ENCODE results near the gene SHMT2.

SHMT2 gene

DNA sequence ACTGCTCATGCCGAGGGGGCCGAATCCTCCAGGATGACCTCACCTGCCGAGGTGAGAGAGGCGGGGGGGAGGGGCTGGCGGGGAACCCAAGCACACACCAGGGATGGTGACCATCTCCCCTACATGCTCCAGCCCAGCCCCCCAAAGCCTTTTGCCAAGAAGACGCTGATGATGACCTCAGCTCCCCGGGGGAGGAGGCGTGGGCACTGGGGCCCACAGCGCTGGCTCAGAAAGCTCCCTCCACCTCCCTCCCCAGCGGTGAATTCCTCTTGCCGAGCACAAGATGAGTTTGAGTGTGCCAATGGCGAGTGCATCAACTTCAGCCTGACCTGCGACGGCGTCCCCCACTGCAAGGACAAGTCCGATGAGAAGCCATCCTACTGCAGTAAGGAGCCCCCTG lies 36.6 kb upstream of the SHMT2 start:
- no peak overlapping the region for H3K4me3 Mint-ChIP-seq
- H3K4me1 Mint-ChIP-seq (ENCODE audit: low read depth) = no peaks in the 10 kb centered on the region
- H3K36me3 Mint-ChIP-seq (ENCODE audit: low read depth) = no peaks in the 10 kb centered on the region
- no peaks in the 10 kb centered on the region for H3K9me3 Mint-ChIP-seq
- H3K27me3 Mint-ChIP-seq = no peaks in the 10 kb centered on the region
- no peak overlapping the region for H3K27ac Mint-ChIP-seq
- DNase-seq = no peak

DNA sequence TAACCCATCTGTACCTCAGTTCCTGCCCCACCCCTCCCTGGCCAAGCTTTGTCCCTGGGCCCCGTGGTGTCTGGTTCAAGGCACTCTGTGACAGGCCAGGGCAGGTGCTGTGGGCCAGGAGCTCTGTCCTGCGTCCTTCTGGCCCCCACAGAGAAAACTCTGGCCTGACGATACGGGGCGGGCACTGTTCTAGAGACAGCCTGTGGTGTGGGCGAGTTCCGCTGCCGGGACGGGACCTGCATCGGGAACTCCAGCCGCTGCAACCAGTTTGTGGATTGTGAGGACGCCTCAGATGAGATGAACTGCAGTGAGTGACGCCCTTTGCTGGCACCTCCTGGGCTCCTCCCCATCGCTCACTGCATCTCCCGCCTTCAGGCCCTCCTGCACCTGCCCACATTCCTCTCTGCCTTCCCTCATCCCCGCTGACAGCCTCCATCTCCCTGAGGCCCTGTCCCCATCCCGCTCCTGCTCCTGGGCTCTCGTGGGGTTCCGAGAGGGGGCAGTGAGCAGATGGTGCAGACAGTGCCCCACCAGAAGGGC lies 35.7 kb upstream of the SHMT2 start:
- no peaks in the 10 kb centered on the region for H3K4me1 Mint-ChIP-seq (ENCODE audit: low read depth)
- H3K36me3 Mint-ChIP-seq (ENCODE audit: low read depth) = no peaks in the 10 kb centered on the region
- no peaks in the 10 kb centered on the region for H3K9me3 Mint-ChIP-seq
- H3K27me3 Mint-ChIP-seq = no peaks in the 10 kb centered on the region
- DNase-seq = no peak
- no peak overlapping the region for H3K27ac Mint-ChIP-seq
- no peak overlapping the region for H3K4me3 Mint-ChIP-seq

DNA sequence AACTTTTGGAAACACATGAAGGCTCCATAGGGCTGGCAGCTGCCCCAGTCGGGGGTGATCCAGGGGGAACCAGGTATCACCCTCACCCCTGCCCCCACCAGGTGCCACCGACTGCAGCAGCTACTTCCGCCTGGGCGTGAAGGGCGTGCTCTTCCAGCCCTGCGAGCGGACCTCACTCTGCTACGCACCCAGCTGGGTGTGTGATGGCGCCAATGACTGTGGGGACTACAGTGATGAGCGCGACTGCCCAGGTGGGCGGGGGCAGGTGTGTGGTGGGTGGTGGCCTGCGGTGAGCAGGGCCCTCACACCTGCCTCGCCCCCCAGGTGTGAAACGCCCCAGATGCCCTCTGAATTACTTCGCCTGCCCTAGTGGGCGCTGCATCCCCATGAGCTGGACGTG lies 35.3 kb upstream of the SHMT2 start:
- DNase-seq = no peak
- Mint-ChIP-seq H3K36me3 (ENCODE audit: low read depth) (no peaks in the 10 kb centered on the region), H3K4me1 (ENCODE audit: low read depth) (no peaks in the 10 kb centered on the region), H3K27ac (no peak overlapping the region), H3K27me3 (no peaks in the 10 kb centered on the region), H3K9me3 (no peaks in the 10 kb centered on the region), H3K4me3 (no peak overlapping the region)

DNA sequence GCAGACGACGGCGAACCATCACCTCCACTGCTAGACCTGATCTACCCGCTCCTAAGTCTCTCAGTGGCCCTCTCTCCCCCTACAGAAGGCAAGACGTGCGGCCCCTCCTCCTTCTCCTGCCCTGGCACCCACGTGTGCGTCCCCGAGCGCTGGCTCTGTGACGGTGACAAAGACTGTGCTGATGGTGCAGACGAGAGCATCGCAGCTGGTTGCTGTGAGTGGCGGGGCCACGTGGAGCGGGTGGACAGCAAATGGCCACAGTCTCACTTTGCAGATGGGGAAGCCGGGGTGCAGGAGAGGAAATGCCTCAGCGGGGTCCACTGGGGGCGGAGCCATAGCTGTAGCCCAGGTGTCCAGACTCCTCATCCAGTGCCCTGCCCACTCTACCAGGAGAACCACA lies 34.3 kb upstream of the SHMT2 start:
- no peak for DNase-seq
- Mint-ChIP-seq H3K9me3 (no peaks in the 10 kb centered on the region), H3K4me3 (no peak overlapping the region), H3K27ac (no peak overlapping the region), H3K27me3 (no peaks in the 10 kb centered on the region), H3K36me3 (ENCODE audit: low read depth) (no peaks in the 10 kb centered on the region), H3K4me1 (ENCODE audit: low read depth) (no peaks in the 10 kb centered on the region)

DNA sequence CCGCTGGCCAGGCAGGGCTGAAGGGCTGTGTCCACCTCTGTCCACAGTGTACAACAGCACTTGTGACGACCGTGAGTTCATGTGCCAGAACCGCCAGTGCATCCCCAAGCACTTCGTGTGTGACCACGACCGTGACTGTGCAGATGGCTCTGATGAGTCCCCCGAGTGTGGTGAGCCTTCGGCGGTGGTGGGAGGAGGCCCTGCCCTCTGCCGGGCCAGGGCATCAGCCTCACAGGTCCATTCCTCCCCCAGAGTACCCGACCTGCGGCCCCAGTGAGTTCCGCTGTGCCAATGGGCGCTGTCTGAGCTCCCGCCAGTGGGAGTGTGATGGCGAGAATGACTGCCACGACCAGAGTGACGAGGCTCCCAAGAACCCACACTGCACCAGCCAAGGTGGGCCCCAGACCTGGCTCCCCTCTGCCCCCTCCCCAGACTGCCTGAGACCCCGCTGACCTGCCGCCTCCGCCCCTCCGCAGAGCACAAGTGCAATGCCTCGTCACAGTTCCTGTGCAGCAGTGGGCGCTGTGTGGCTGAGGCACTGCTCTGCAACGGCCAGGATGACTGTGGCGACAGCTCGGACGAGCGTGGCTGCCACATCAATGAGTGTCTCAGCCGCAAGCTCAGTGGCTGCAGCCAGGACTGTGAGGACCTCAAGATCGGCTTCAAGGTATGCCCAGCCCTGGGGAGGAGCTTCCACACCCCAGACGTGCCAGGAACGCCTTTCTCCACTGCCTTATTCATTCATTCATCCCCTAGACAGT lies 33.7 kb upstream of the SHMT2 start:
- no peaks in the 10 kb centered on the region for H3K36me3 Mint-ChIP-seq (ENCODE audit: low read depth)
- no peak for DNase-seq
- H3K9me3 Mint-ChIP-seq = no peaks in the 10 kb centered on the region
- no peaks in the 10 kb centered on the region for H3K27me3 Mint-ChIP-seq
- H3K4me1 Mint-ChIP-seq (ENCODE audit: low read depth) = no peaks in the 10 kb centered on the region
- no peak overlapping the region for H3K27ac Mint-ChIP-seq
- no peak overlapping the region for H3K4me3 Mint-ChIP-seq

DNA sequence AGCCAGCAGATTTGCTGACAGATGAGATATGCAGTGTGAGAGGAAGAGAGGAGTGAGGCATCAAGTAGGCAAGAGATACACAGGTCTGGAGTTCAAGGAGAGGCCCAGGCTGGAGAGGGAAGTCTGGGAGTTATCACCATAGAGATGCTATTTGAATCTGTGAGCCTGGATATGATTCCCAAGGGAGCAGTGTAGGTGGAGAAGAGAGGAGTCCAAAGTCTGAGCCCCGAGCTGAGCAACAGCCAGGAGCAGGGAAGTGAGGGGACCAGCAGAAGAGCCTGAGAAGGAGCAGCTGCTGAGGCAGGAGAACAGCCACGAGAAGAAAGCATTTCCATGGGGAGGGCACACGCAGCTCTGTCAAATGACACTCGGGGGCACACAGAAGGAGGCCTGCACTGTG lies 33.1 kb upstream of the SHMT2 start:
- Mint-ChIP-seq H3K36me3 (ENCODE audit: low read depth) (no peaks in the 10 kb centered on the region), H3K27me3 (no peaks in the 10 kb centered on the region), H3K9me3 (no peaks in the 10 kb centered on the region), H3K4me3 (no peak overlapping the region), H3K4me1 (ENCODE audit: low read depth) (no peaks in the 10 kb centered on the region), H3K27ac (no peak overlapping the region)
- DNase-seq = no peak

DNA sequence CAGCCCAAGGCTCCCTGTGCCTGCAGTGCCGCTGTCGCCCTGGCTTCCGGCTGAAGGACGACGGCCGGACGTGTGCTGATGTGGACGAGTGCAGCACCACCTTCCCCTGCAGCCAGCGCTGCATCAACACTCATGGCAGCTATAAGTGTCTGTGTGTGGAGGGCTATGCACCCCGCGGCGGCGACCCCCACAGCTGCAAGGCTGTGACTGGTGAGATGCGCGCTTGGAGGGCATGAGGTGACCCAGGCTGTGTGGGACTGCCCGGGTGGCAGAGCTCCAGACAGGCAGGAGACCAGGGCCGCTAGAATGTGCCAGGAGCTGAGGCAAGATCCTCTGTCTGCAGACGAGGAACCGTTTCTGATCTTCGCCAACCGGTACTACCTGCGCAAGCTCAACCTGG lies 32.6 kb upstream of the SHMT2 start:
- Mint-ChIP-seq H3K27me3 (no peaks in the 10 kb centered on the region), H3K4me1 (ENCODE audit: low read depth) (no peaks in the 10 kb centered on the region), H3K4me3 (no peak overlapping the region), H3K36me3 (ENCODE audit: low read depth) (no peaks in the 10 kb centered on the region), H3K9me3 (no peaks in the 10 kb centered on the region), H3K27ac (no peak overlapping the region)
- no peak for DNase-seq

DNA sequence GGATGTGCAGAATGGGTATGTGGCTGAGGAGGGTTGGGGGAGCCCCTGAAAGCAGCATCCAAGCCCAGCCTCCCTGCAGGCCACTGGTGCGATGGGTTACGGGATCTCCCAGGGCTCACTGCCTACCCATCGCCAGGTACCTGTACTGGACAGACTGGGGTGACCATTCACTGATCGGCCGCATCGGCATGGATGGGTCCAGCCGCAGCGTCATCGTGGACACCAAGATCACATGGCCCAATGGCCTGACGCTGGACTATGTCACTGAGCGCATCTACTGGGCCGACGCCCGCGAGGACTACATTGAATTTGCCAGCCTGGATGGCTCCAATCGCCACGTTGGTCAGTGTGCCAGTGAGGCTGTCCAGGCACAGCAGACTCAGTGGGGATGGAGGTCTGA lies 31.2 kb upstream of the SHMT2 start:
- no peaks in the 10 kb centered on the region for H3K36me3 Mint-ChIP-seq (ENCODE audit: low read depth)
- H3K9me3 Mint-ChIP-seq = no peaks in the 10 kb centered on the region
- DNase-seq = no peak
- H3K27me3 Mint-ChIP-seq = no peaks in the 10 kb centered on the region
- no peaks in the 10 kb centered on the region for H3K4me1 Mint-ChIP-seq (ENCODE audit: low read depth)
- H3K27ac Mint-ChIP-seq = no peak overlapping the region
- no peak overlapping the region for H3K4me3 Mint-ChIP-seq

DNA sequence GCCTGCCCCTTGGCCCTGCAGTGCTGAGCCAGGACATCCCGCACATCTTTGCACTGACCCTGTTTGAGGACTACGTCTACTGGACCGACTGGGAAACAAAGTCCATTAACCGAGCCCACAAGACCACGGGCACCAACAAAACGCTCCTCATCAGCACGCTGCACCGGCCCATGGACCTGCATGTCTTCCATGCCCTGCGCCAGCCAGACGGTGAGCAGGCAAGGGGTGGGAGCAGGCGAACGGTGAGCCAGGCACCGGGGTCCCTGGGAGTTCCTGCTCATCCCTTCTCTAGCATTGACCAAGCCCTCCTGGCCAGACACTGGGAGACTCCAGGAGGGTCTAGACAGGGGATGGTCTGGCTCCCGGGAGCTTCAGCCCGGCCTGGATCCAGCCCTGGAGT lies 30.3 kb upstream of the SHMT2 start:
- no peaks in the 10 kb centered on the region for H3K4me1 Mint-ChIP-seq (ENCODE audit: low read depth)
- H3K36me3 Mint-ChIP-seq (ENCODE audit: low read depth) = no peaks in the 10 kb centered on the region
- no peaks in the 10 kb centered on the region for H3K27me3 Mint-ChIP-seq
- no peak overlapping the region for H3K27ac Mint-ChIP-seq
- no peaks in the 10 kb centered on the region for H3K9me3 Mint-ChIP-seq
- no peak overlapping the region for H3K4me3 Mint-ChIP-seq
- DNase-seq = no peak

DNA sequence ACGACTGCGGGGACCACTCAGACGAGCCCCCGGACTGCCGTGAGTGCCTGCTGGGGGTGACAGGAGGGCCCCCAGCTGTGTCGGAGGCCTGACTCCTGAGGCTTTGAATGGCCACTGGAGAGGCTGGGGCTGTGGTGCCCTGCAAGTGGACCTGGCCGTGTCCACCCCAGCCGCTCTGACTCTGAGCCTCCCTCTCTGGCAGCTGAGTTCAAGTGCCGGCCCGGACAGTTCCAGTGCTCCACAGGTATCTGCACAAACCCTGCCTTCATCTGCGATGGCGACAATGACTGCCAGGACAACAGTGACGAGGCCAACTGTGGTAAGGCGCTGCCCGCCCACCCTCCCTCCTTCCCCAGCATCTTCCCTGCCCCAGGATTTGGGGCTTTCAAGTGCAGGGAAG lies 29.0 kb upstream of the SHMT2 start:
- H3K4me3 Mint-ChIP-seq = no peak overlapping the region
- DNase-seq = no peak
- H3K9me3 Mint-ChIP-seq = no peaks in the 10 kb centered on the region
- no peaks in the 10 kb centered on the region for H3K36me3 Mint-ChIP-seq (ENCODE audit: low read depth)
- no peaks in the 10 kb centered on the region for H3K4me1 Mint-ChIP-seq (ENCODE audit: low read depth)
- H3K27me3 Mint-ChIP-seq = no peaks in the 10 kb centered on the region
- no peak overlapping the region for H3K27ac Mint-ChIP-seq

DNA sequence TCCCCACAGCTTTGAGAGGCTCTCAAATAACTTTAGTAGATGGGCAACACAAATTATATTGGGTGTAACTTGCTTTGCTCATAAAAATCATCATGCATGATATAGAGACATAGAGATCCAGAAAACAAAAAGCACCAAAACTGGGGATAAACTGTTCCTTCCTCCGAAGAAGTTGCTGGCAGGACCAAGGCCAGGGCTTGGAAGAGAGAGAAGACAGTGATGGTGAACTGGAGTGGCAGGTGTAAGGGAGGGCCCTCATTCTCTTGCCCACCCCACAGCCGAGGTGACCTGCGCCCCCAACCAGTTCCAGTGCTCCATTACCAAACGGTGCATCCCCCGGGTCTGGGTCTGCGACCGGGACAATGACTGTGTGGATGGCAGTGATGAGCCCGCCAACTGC lies 28.3 kb upstream of the SHMT2 start:
- Mint-ChIP-seq H3K4me1 (ENCODE audit: low read depth) (no peaks in the 10 kb centered on the region), H3K27me3 (no peaks in the 10 kb centered on the region), H3K9me3 (no peaks in the 10 kb centered on the region), H3K4me3 (no peak overlapping the region), H3K36me3 (ENCODE audit: low read depth) (no peaks in the 10 kb centered on the region), H3K27ac (no peak overlapping the region)
- no peak for DNase-seq

DNA sequence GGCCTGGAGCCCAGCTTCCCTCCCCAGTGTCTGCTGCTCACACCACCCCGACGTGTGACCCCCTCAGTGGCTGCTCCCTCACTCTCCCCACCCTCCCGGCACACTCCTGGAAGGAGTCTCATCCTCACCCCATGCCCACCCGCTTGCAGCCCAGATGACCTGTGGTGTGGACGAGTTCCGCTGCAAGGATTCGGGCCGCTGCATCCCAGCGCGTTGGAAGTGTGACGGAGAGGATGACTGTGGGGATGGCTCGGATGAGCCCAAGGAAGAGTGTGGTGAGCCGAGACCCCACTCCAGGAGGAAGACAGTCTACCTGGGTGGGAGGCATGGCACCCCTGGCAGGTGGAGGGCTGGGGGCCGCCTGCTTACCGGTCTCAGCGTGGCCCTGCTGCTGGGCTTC lies 27.9 kb upstream of the SHMT2 start:
- H3K4me3 Mint-ChIP-seq = no peak overlapping the region
- H3K4me1 Mint-ChIP-seq (ENCODE audit: low read depth) = no peaks in the 10 kb centered on the region
- no peaks in the 10 kb centered on the region for H3K9me3 Mint-ChIP-seq
- H3K27ac Mint-ChIP-seq = no peak overlapping the region
- H3K36me3 Mint-ChIP-seq (ENCODE audit: low read depth) = no peaks in the 10 kb centered on the region
- DNase-seq = no peak
- no peaks in the 10 kb centered on the region for H3K27me3 Mint-ChIP-seq

DNA sequence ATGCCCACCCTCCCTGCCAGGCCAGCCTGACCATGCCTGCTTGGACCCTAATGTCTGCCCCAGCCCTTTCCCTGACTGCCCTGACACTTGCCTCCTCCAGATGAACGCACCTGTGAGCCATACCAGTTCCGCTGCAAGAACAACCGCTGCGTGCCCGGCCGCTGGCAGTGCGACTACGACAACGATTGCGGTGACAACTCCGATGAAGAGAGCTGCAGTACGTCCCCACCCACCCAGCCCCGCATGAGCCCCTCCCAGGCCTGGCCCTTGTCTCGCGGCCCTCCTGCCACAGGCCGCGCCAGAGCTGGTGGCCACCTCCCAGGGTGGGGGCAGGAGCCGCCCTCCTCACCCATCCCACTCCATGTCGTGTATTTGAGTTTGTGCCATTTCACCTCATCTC lies 27.2 kb upstream of the SHMT2 start:
- Mint-ChIP-seq H3K27me3 (no peaks in the 10 kb centered on the region), H3K9me3 (no peaks in the 10 kb centered on the region), H3K4me1 (ENCODE audit: low read depth) (no peaks in the 10 kb centered on the region), H3K4me3 (no peak overlapping the region), H3K27ac (no peak overlapping the region), H3K36me3 (ENCODE audit: low read depth) (no peaks in the 10 kb centered on the region)
- no peak for DNase-seq

DNA sequence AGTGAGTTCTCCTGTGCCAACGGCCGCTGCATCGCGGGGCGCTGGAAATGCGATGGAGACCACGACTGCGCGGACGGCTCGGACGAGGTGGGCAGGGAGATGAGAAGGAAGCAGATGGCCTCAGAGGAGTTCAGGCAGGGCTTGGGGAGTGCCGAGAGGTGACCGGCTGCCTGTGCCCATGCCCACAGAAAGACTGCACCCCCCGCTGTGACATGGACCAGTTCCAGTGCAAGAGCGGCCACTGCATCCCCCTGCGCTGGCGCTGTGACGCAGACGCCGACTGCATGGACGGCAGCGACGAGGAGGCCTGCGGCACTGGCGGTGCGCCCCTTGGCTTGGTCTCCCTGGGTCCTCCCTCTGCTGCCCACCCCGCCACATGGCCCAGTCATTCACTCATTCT lies 26.3 kb upstream of the SHMT2 start:
- DNase-seq = no peak
- Mint-ChIP-seq H3K4me3 (no peak overlapping the region), H3K27me3 (no peaks in the 10 kb centered on the region), H3K27ac (no peak overlapping the region), H3K9me3 (no peaks in the 10 kb centered on the region), H3K4me1 (ENCODE audit: low read depth) (no peaks in the 10 kb centered on the region), H3K36me3 (ENCODE audit: low read depth) (no peaks in the 10 kb centered on the region)

DNA sequence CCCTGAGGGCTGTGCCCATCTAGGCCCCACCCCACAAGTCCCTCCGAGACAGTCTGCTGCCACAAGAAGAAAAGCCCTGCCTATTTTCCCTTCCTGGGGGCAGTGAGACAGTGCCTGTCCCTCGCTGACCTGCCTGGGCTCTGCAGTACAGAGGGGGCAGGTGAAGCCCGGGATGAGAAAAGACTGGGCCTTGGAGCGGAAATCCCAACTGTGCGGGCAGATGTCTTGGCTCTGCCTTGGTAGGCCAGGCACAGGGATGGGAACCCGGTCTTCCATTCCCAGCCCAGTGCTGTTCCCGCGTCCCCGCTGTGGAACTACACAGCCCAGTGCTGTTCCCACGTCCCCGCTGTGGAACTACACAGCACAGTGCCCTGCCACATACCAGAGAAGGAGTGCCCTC lies 25.7 kb upstream of the SHMT2 start:
- DNase-seq = no peak
- Mint-ChIP-seq H3K4me1 (ENCODE audit: low read depth) (no peaks in the 10 kb centered on the region), H3K36me3 (ENCODE audit: low read depth) (no peaks in the 10 kb centered on the region), H3K9me3 (no peaks in the 10 kb centered on the region), H3K27ac (no peak overlapping the region), H3K27me3 (no peaks in the 10 kb centered on the region), H3K4me3 (no peak overlapping the region)

DNA sequence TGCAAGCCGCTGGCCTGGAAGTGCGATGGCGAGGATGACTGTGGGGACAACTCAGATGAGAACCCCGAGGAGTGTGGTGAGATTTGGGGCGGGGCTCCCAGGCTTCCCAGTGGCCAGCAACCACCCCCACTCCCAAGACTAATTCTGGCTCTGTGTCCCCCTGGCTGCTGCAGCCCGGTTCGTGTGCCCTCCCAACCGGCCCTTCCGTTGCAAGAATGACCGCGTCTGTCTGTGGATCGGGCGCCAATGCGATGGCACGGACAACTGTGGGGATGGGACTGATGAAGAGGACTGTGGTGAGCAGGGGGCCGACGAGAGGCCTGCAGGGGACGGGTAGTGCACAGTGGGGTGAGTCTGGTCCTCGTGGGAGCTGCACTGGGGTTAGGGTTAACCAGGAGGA lies 25.1 kb upstream of the SHMT2 start:
- Mint-ChIP-seq H3K9me3 (no peaks in the 10 kb centered on the region), H3K4me3 (no peak overlapping the region), H3K27ac (no peak overlapping the region), H3K27me3 (no peaks in the 10 kb centered on the region), H3K4me1 (ENCODE audit: low read depth) (no peaks in the 10 kb centered on the region), H3K36me3 (ENCODE audit: low read depth) (no peaks in the 10 kb centered on the region)
- DNase-seq = no peak

Data from activated T-cell treated with anti-CD3 and anti-CD28 coated beads, Interleukin-2, amount 50 U/mL, for 24 hours (primary cell).